ENCODE data around the gene ARHGAP19. TPM values are rescaled to one million over a fixed set of nuclear protein-coding genes. Genes with fewer than 3 reads are reported as not detected.

ARHGAP19 gene
- total RNA-seq, 2 donors from 2014 or later: 8.0 to 9.8 TPM

- intact Hi-C loops (cut with DNase I): no loop called here
- Histone ChIP-seq H3K4me3 (no peak overlapping the region), H3K27ac (no peak overlapping the region), H3K36me3 (no peaks in the 10 kb centered on the region), H3K4me1 (no peaks in the 10 kb centered on the region), H3K9me3 (no peaks in the 10 kb centered on the region), H3K27me3 (no peaks in the 10 kb centered on the region), H3K9ac (ENCODE audit: low read depth in 2 of 2, low read length in 2 of 2) (no peak overlapping the region)
- DNase-seq: no peak
- TF ChIP-seq CTCF (IDR thresholded peaks at IDR 0.05): no peak
These were observed 20.5 kb upstream of the ARHGAP19 start for GRCh38 chr10:97312897-97313296.

GRCh38 chr10:97311111-97311626 lies 18.7 kb upstream of the ARHGAP19 start:
- intact Hi-C loops (cut with DNase I): no loop called here
- Histone ChIP-seq H3K36me3 (no peaks in the 10 kb centered on the region), H3K4me1 (no peaks in the 10 kb centered on the region), H3K27ac (no peak overlapping the region), H3K9ac (ENCODE audit: low read depth in 2 of 2, low read length in 2 of 2) (no peak overlapping the region), H3K4me3 (no peak overlapping the region), H3K27me3 (no peaks in the 10 kb centered on the region), H3K9me3 (no peaks in the 10 kb centered on the region)
- no peak for DNase-seq
- no peak for TF ChIP-seq CTCF (IDR thresholded peaks at IDR 0.05)

GRCh38 chr10:97307866-97308780 lies 15.7 kb upstream of the ARHGAP19 start:
- Histone ChIP-seq H3K9me3 (no peaks in the 10 kb centered on the region), H3K27me3 (no peaks in the 10 kb centered on the region), H3K4me3 (no peak overlapping the region), H3K4me1 (no peaks in the 10 kb centered on the region), H3K9ac (ENCODE audit: low read depth in 2 of 2, low read length in 2 of 2) (no peak overlapping the region), H3K36me3 (no peaks in the 10 kb centered on the region), H3K27ac (no peak overlapping the region)
- no peak for TF ChIP-seq CTCF (IDR thresholded peaks at IDR 0.05)
- intact Hi-C loops (cut with DNase I): no loop called here
- no peak for DNase-seq

GRCh38 chr10:97307441-97307840 lies 15.0 kb upstream of the ARHGAP19 start:
- H3K9me3 ChIP-seq: no peaks in the 10 kb centered on the region
- DNase-seq: no peak
- intact Hi-C loops (cut with DNase I): no loop called here
- H3K36me3 ChIP-seq: no peaks in the 10 kb centered on the region
- H3K4me3 ChIP-seq: no peak overlapping the region
- no peaks in the 10 kb centered on the region for H3K27me3 ChIP-seq
- no peaks in the 10 kb centered on the region for H3K4me1 ChIP-seq
- no peak overlapping the region for H3K9ac ChIP-seq (ENCODE audit: low read depth in 2 of 2, low read length in 2 of 2)
- no peak for TF ChIP-seq CTCF (IDR thresholded peaks at IDR 0.05)
- H3K27ac ChIP-seq: no peak overlapping the region

- Histone ChIP-seq H3K4me3 (no peak overlapping the region), H3K9me3 (no peaks in the 10 kb centered on the region), H3K27me3 (no peaks in the 10 kb centered on the region), H3K9ac (ENCODE audit: low read depth in 2 of 2, low read length in 2 of 2) (no peak overlapping the region), H3K36me3 (no peaks in the 10 kb centered on the region), H3K27ac (no peak overlapping the region), H3K4me1 (no peaks in the 10 kb centered on the region)
- no peak for TF ChIP-seq CTCF (IDR thresholded peaks at IDR 0.05)
- no peak for DNase-seq
- intact Hi-C loops (cut with DNase I): no loop called here
These were observed 9.8 kb upstream of the ARHGAP19 start for GRCh38 chr10:97302088-97302791.

Measured in colonic mucosa (tissue), 4 donors.